Central memory CD8-positive, alpha-beta T cell (primary cell): ENCODE results near the gene MDM1.

ENCODE experiments used
- ATAC-seq: fragments of 150-1000 bp; cut with Tn5 transposase; replicated peaks from 2 replicates; pipeline ENCODE4 v1.10.0; 2022; ENCODE audit warnings: mild to moderate bottlenecking, moderate FRiP score, moderate number of reproducible peaks; ENCODE audit not compliant: poor library complexity, severe bottlenecking; ENCODE audit errors: extremely low read depth
- DNase-seq, 2 donors: peaks; one replicate each; pipeline ENCODE4 v3.0.0; 2021; ENCODE audit warnings: low spot score in 2 of 2
- H3K27ac Mint-ChIP-seq: one replicate; pipeline ENCODE4 v1.8.0; 2022; ENCODE audit warnings: low read depth, mild to moderate bottlenecking, moderate library complexity, mixed read lengths
- H3K27me3 Mint-ChIP-seq: one replicate; pipeline ENCODE4 v1.8.0; 2022; ENCODE audit warnings: mixed read lengths
- H3K36me3 Mint-ChIP-seq: one replicate; pipeline ENCODE4 v1.8.0; 2022; ENCODE audit warnings: mild to moderate bottlenecking, moderate library complexity, mixed read lengths; ENCODE audit not compliant: insufficient read depth
- H3K4me1 Mint-ChIP-seq: one replicate; pipeline ENCODE4 v1.8.0; 2022; ENCODE audit warnings: mixed read lengths
- H3K4me3 Mint-ChIP-seq: one replicate; pipeline ENCODE4 v1.8.0; 2022; ENCODE audit warnings: mild to moderate bottlenecking, moderate library complexity, mixed read lengths
- H3K9me3 Mint-ChIP-seq: one replicate; pipeline ENCODE4 v1.8.0; 2022; ENCODE audit warnings: mixed read lengths

The MDM1 gene

DNA sequence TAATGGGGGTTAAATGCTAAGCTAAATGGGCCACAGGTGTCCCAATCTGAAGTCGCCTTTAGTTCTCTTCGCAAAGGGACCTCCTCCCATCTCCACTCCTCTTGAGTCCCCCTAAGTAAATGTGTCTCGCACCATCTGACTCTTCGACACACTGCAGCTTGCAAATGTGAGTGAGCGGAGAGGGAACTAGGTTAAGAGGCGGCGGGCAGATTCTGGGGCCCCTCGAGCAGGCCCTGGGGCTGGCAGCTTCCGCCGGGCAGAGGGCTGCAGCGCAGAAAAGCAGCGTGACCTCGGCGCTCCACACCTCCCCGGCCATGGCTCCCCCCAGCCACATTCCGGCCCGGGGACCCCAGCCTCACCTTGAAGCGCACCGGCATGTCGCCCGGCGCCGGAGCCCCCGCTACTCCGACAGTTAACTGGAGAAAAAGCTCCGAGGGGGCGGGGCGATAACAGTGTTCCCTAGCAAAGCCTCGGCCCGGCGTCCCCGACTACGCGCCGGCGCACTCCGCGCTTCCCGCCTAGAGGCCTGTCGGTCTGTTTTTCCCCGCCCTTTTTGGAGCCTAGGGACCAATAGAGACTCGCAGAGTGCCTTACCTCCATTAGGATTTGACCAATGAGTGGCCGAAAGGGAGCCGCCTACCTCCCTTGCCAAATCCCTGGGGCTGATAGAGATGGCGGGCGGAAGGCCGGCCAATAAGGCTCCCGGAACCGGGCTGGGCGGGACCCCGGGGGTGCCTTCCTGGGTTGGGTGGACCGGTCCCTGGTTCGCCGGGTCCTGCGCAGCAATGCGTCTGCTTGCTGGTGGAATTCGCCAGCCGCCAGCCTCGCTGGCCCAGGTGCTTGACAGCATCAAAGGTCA, at the start of gene MDM1:
Gene MDM1 (minus strand): TSS at position 494 of the 859 bp plus-strand sequence. CDS start 117 bp downstream, at position 377.
- Mint-ChIP-seq H3K4me3 (peak within 1 kb of the TSS; percentile 87), H3K27me3 (no peaks in the 10 kb centered on the region), H3K4me1 (peaks cover 37% of the 10 kb centered on the region), H3K9me3 (no peaks in the 10 kb centered on the region), H3K27ac (peak within 1 kb of the TSS; percentile 71), H3K36me3 (peaks cover 7% of the 10 kb centered on the region)
- DNase-seq (peak; percentile 81 to 93), ATAC-seq (peak; percentile 97)

DNA sequence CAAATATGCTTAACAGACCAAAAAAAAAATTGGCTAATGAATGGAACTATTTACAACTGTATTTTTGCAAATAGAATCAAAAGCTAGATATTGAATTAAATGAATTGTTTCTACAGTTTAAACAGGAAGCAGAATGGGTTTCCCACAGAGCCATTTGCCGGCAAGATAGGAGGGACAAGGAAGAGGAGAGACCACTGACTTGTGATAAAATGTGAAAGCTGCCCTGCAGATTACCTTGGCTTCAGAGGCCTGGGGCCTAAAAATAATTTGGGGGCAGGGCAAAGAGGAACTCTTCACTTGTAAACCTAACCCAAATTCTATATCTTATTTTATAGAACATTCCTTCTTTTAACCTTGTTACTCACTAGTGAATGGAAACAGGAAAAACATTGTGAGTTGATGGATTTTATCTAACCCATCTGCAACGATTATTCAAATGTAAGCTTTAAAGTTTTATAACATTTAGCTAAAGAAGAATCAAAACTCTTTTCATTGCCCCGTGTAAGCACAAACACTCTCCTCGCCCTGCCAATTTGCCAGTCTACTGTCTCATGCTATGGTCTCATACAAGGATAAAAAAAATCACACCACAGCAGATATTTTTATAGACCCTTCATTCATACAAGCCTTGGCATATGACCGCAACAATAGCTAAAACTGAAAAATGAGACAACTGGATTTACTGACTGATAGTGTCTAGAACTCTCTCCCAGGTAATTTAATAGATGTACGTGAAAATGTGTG, 49.5 kb upstream of the MDM1 start:
- no peaks in the 10 kb centered on the region for H3K9me3 Mint-ChIP-seq
- no peaks in the 10 kb centered on the region for H3K27me3 Mint-ChIP-seq
- no peaks in the 10 kb centered on the region for H3K36me3 Mint-ChIP-seq
- no peak overlapping the region for H3K4me3 Mint-ChIP-seq
- peaks cover 37% of the 10 kb centered on the region for H3K4me1 Mint-ChIP-seq
- ATAC-seq (no peak), DNase-seq (no peak)
- H3K27ac Mint-ChIP-seq = no peak overlapping the region

GRCh38 chr12:68378872-68379606, 46.9 kb upstream of the MDM1 start:
- Mint-ChIP-seq H3K27me3 (no peaks in the 10 kb centered on the region), H3K36me3 (no peaks in the 10 kb centered on the region), H3K4me3 (no peak overlapping the region), H3K27ac (no peak overlapping the region), H3K4me1 (peaks cover 48% of the 10 kb centered on the region), H3K9me3 (no peaks in the 10 kb centered on the region)
- DNase-seq (no peak), ATAC-seq (no peak)

- H3K4me1 Mint-ChIP-seq = peaks cover 52% of the 10 kb centered on the region
These were observed 45.7 kb upstream of the MDM1 start for GRCh38 chr12:68377881-68378280.

DNA sequence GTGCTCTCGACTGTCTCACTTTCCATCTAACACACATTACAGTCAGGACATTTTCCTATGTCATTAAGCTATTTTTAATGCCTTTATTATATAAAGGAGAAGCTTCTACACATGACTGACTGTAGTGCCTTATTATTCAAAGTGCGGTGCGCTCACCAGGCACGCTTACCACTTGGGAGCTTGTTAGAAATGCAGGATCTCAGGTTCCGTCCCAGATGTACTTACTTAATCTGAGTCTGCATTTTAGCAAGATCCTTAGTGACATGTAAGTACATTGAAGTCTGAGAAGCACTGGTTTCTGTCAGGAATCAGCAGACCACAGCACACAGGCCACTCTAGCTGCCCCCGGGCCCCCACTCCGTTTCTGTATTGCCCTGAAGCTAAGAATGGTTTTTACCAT, 44.7 kb upstream of the MDM1 start:
- no peak for ATAC-seq
- Mint-ChIP-seq H3K4me3 (no peak overlapping the region), H3K36me3 (peaks cover 2% of the 10 kb centered on the region), H3K27ac (peak overlapping the region; percentile 7), H3K4me1 (peaks cover 53% of the 10 kb centered on the region), H3K27me3 (no peaks in the 10 kb centered on the region), H3K9me3 (no peaks in the 10 kb centered on the region)
- no peak for DNase-seq

More at GRCh38 chr12:68377881-68378280, 45.7 kb upstream of the MDM1 start:
- H3K27me3 Mint-ChIP-seq = no peaks in the 10 kb centered on the region
- H3K36me3 Mint-ChIP-seq = no peaks in the 10 kb centered on the region
- no peak for ATAC-seq
- no peaks in the 10 kb centered on the region for H3K9me3 Mint-ChIP-seq
- DNase-seq = no peak
- H3K27ac Mint-ChIP-seq = peak overlapping the region; percentile 7
- H3K4me3 Mint-ChIP-seq = no peak overlapping the region

DNA sequence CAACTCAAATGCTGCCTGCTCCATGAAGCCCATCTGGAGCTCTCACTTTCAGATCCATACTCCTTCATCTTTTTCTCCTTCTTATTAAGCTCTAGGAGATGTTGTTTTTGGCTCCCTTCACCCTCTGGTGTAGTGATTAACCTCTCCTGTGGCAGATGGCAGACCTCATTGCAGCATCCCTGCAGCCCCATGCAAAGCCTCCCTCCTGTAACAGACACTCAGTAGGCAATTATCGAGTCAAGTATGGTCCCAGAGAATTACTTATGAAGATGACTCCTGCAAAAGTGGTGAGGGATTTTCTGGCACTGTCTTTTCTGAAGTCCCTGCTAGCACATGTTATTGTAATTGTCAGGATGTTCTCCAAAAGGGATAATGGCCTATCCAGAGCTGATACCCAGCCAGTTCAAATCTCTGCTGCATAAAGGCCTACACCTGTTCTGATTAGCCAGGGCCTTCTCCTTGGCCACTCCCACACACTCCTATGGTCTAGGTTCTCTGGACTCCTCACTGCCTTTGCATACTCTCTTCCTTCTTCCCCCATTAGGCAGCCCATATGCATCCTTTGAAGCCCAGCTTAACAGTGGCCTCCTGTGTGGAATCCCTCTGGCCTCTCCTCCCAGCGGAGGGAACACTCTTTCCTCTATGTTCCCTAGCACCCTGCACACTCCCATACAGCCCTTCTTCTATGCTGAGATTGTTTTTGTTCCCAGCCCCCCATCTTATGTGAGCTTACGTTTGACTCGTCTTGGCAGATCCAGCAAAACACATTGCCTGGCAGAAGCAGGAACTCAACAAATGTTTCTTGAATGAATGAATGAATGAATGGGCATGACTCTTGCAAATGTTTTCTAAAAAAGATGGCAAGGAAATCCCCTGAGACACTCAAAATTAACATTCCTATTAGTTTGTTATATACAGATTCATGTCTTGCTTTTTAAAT, 43.9 kb upstream of the MDM1 start:
- H3K4me1 Mint-ChIP-seq = peaks cover 46% of the 10 kb centered on the region
- DNase-seq (no peak), ATAC-seq (no peak)
- H3K27ac Mint-ChIP-seq = peak overlapping the region; percentile 22
- H3K9me3 Mint-ChIP-seq = no peaks in the 10 kb centered on the region
- H3K27me3 Mint-ChIP-seq = no peaks in the 10 kb centered on the region
- peaks cover 2% of the 10 kb centered on the region for H3K36me3 Mint-ChIP-seq
- no peak overlapping the region for H3K4me3 Mint-ChIP-seq

DNA sequence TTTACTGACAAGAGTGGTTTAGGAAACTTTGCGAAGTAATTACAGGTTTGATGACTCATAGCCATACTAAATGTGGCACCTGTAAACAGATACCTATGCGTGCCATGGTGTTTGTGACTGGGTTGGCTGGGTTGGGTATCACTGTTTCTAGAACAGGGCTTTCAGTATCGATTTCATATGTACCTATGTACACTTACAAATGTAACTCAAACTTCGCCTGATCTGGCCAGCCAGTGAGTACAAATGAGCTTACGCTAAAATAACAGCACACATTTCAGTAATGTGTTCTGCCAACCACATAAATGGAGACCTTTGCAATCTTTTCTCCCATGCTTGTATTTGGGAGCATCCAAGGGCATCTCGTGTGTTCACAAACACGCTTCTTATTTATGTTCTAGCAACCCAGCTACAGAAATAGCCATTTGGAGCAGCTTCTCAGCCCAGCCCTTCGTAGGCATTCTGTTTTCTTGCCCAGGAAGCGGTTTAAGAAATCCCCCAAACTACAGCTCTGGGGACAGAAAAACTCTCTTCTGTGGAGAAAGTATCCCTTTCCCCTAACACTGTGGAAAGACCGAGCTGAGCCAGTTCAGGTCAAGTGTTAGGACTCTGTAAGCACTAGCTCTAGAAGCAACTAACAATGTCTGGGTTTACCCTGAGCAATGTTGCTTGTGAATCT, 42.3 kb upstream of the MDM1 start:
- ATAC-seq (peak; percentile 96), DNase-seq (peak in 1 of 2 donors; percentile 33)
- Mint-ChIP-seq H3K36me3 (peaks cover 2% of the 10 kb centered on the region), H3K4me3 (peak overlapping the region; percentile 31), H3K4me1 (peaks cover 49% of the 10 kb centered on the region), H3K27me3 (no peaks in the 10 kb centered on the region), H3K27ac (peak overlapping the region; percentile 29), H3K9me3 (no peaks in the 10 kb centered on the region)

DNA sequence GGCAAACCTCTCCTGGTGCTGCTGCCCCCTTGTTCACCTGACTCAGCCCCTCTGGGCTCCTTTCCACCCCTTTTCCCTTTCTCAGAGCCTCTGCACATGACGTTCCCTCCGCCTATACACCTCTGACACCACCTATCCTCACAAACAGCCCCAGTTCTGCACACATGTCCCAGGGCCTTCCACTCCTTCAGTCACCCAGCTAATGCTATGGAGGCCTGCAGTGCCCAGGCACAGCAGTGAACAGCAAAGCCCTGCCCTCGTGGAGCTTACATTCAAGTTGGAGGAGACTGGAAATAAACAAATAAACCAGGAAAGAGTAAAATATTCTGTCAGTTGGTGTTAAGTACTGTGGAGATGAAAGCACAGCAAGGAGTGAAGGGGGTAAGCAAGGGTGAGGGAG, 38.5 kb upstream of the MDM1 start:
- Mint-ChIP-seq H3K4me1 (peaks cover 62% of the 10 kb centered on the region), H3K36me3 (peaks cover 7% of the 10 kb centered on the region), H3K27me3 (no peaks in the 10 kb centered on the region), H3K27ac (no peak overlapping the region), H3K9me3 (no peaks in the 10 kb centered on the region), H3K4me3 (no peak overlapping the region)
- DNase-seq (no peak), ATAC-seq (no peak)

GRCh38 chr12:68370006-68370590, 37.9 kb upstream of the MDM1 start:
- H3K27ac Mint-ChIP-seq = no peak overlapping the region

GRCh38 chr12:68368327-68368726, 36.2 kb upstream of the MDM1 start:
- ATAC-seq = no peak
- Mint-ChIP-seq H3K9me3 (no peaks in the 10 kb centered on the region), H3K4me1 (peaks cover 69% of the 10 kb centered on the region), H3K27ac (peak overlapping the region; percentile 85), H3K4me3 (no peak overlapping the region), H3K36me3 (peaks cover 15% of the 10 kb centered on the region), H3K27me3 (no peaks in the 10 kb centered on the region)
- no peak for DNase-seq

More at GRCh38 chr12:68370006-68370590, 37.9 kb upstream of the MDM1 start:
- H3K9me3 Mint-ChIP-seq = no peaks in the 10 kb centered on the region
- no peak for ATAC-seq
- H3K4me3 Mint-ChIP-seq = no peak overlapping the region
- H3K4me1 Mint-ChIP-seq = peaks cover 62% of the 10 kb centered on the region
- DNase-seq = no peak
- no peaks in the 10 kb centered on the region for H3K27me3 Mint-ChIP-seq
- H3K36me3 Mint-ChIP-seq = peaks cover 12% of the 10 kb centered on the region

GRCh38 chr12:68367903-68368302, 35.7 kb upstream of the MDM1 start:
- Mint-ChIP-seq H3K4me1 (peaks cover 68% of the 10 kb centered on the region), H3K4me3 (no peak overlapping the region), H3K27me3 (no peaks in the 10 kb centered on the region), H3K27ac (peak overlapping the region; percentile 85), H3K9me3 (no peaks in the 10 kb centered on the region), H3K36me3 (peaks cover 15% of the 10 kb centered on the region)
- no peak for ATAC-seq
- DNase-seq = no peak
